ENCODE data around the gene UTP11.

UTP11 gene

GRCh38 chr1:38072858-38073257, 60.3 kb downstream of the UTP11 start:
- DNase-seq (ENCODE audit: low spot score): no peak
- TF ChIP-seq CTCF (IDR thresholded peaks at IDR 0.05; ENCODE audit: extremely low read depth, missing control alignments): no peak

GRCh38 chr1:38073534-38074301, 61.2 kb downstream of the UTP11 start:
- no peak for DNase-seq (ENCODE audit: low spot score)
- no peak for TF ChIP-seq CTCF (IDR thresholded peaks at IDR 0.05; ENCODE audit: extremely low read depth, missing control alignments)

- no peak for DNase-seq (ENCODE audit: low spot score)
- no peak for TF ChIP-seq CTCF (IDR thresholded peaks at IDR 0.05; ENCODE audit: extremely low read depth, missing control alignments)
Measured at GRCh38 chr1:38074302-38074677, 61.8 kb downstream of the UTP11 start.
